ENCODE measurements around the gene NLRP9. TPM values are rescaled to one million over a fixed set of nuclear protein-coding genes. Genes with fewer than 3 reads are reported as not detected.
"Not testable (repeated sequence)": the region's sequence is repeated elsewhere in the genome, so short reads cannot be mapped to it uniquely, and the experiment has no call there.

Gene NLRP9
- not detected for total RNA-seq

DNA sequence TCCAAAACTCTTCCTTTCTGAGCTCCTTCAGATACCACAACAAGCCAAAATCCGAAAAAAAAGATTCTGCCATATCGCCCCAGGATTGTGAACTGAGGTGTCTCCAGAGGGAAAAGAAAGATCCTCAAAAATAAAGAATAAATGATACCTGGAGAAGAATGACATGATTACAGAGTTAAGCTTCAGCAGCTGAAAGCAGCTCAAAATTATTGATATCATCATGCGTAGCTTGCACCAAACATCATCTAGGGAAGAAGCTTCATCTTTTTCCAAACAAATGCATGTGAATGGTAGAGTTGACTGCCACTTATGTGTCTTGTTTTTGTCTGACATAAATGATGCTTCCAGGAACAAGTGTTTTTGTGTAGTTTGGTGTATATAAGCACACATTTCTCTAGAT is at the start of gene NLRP9:
NLRP9 (minus strand) TSS at position 101 of the 400 bp plus-strand sequence; CDS start at position 73, 28 bp downstream.
- WGBS, 2 donors (ENCODE audit: low coverage in 1 of 2) = 90 to 100% methylated on average over 1 to 3 of the region's 3 CpGs
- in situ Hi-C loops (cut with MboI; ENCODE audit: low pct_ligation_motif_present in 1 of 4, low pct_unique_long_range_greater_than_20kb in 1 of 4, low sequenced_read_pairs in 3 of 4) (no loop called here), intact Hi-C loops (cut with DNase I; ENCODE audit: low total_unique reads) (no loop called here)
- Histone ChIP-seq H3K36me3 (no peaks in the 10 kb centered on the region), H3K27me3 (no peaks in the 10 kb centered on the region), H3K4me1 (no peaks in the 10 kb centered on the region), H3K9me3 (no peaks in the 10 kb centered on the region), H3K4me3 (no peak within 1 kb of the TSS), H3K27ac (no peak within 1 kb of the TSS)
- TF ChIP-seq EP300 (IDR thresholded peaks at IDR 0.05; ENCODE audit: low read depth) = no peak
- no peak for DNase-seq

DNA sequence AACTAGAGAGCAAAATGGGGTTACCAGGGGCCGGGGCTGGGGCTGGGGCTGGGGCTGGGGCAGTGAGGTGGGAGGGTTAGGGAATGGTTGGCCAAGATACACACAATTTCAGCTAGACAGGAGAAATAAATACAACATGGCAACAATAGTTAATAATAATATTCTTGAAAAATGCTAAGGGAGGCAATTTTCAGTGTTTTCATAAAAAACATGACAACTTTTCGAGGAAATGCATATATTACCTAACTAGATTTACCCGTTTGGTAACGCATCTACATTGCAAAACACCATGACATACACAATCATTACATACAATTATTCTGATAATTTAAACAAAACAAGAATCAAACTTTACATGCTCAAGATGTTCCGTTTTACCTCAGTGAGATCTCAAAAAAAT is 42.9 kb upstream of the NLRP9 start:
- no peaks in the 10 kb centered on the region for H3K27me3 ChIP-seq
- 75 to 77% methylated on average over 5 of the region's 5 CpGs for WGBS, 2 donors (ENCODE audit: low coverage in 1 of 2)
- intact Hi-C loops (cut with DNase I; ENCODE audit: low total_unique reads) = no loop called here
- no peaks in the 10 kb centered on the region for H3K9me3 ChIP-seq
- no peak overlapping the region for H3K4me3 ChIP-seq
- no peaks in the 10 kb centered on the region for H3K4me1 ChIP-seq
- H3K36me3 ChIP-seq = no peaks in the 10 kb centered on the region
- TF ChIP-seq, protein P1, sequence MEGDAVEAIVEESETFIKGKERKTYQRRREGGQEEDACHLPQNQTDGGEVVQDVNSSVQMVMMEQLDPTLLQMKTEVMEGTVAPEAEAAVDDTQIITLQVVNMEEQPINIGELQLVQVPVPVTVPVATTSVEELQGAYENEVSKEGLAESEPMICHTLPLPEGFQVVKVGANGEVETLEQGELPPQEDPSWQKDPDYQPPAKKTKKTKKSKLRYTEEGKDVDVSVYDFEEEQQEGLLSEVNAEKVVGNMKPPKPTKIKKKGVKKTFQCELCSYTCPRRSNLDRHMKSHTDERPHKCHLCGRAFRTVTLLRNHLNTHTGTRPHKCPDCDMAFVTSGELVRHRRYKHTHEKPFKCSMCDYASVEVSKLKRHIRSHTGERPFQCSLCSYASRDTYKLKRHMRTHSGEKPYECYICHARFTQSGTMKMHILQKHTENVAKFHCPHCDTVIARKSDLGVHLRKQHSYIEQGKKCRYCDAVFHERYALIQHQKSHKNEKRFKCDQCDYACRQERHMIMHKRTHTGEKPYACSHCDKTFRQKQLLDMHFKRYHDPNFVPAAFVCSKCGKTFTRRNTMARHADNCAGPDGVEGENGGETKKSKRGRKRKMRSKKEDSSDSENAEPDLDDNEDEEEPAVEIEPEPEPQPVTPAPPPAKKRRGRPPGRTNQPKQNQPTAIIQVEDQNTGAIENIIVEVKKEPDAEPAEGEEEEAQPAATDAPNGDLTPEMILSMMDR (IDR thresholded peaks at IDR 0.05) = no peak
- TF ChIP-seq POLR2AphosphoS5 (IDR thresholded peaks at IDR 0.05) (no peak), EP300 (IDR thresholded peaks at IDR 0.05; ENCODE audit: low read depth) (no peak), POLR2A (IDR thresholded peaks at IDR 0.05) (no peak)
- H3K27ac ChIP-seq = no peak overlapping the region
- no peak for DNase-seq
- in situ Hi-C loops (cut with MboI; ENCODE audit: low pct_ligation_motif_present in 1 of 4, low pct_unique_long_range_greater_than_20kb in 1 of 4, low sequenced_read_pairs in 3 of 4) = no loop called here

DNA sequence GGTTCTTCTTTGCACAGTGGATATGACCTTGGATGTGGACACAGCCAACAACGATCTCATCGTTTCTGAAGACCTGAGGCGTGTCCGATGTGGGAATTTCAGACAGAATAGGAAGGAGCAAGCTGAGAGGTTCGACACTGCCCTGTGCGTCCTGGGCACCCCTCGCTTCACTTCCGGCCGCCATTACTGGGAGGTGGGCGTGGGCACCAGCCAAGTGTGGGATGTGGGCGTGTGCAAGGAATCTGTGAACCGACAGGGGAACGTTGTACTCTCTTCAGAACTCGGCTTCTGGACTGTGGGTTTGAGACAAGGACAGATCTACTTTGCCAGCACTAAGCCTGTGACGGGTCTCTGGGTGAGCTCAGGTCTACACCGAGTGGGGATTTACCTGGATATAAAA is 40.1 kb upstream of the NLRP9 start:
- in situ Hi-C loops (cut with MboI; ENCODE audit: low pct_ligation_motif_present in 1 of 4, low pct_unique_long_range_greater_than_20kb in 1 of 4, low sequenced_read_pairs in 3 of 4) (no loop called here), intact Hi-C loops (cut with DNase I; ENCODE audit: low total_unique reads) (no loop called here)
- Histone ChIP-seq H3K4me3 (no peak overlapping the region), H3K36me3 (no peaks in the 10 kb centered on the region), H3K27me3 (peaks cover 5% of the 10 kb centered on the region), H3K9me3 (no peaks in the 10 kb centered on the region), H3K4me1 (no peaks in the 10 kb centered on the region), H3K27ac (no peak overlapping the region)
- DNase-seq = no peak
- TF ChIP-seq EP300 (IDR thresholded peaks at IDR 0.05; ENCODE audit: low read depth) (no peak), POLR2AphosphoS5 (IDR thresholded peaks at IDR 0.05) (no peak)
- TF ChIP-seq, protein P1 (IDR thresholded peaks at IDR 0.05) = no peak
- 76 to 88% methylated on average over 4 to 16 of the region's 16 CpGs for WGBS, 2 donors (ENCODE audit: low coverage in 1 of 2)

DNA sequence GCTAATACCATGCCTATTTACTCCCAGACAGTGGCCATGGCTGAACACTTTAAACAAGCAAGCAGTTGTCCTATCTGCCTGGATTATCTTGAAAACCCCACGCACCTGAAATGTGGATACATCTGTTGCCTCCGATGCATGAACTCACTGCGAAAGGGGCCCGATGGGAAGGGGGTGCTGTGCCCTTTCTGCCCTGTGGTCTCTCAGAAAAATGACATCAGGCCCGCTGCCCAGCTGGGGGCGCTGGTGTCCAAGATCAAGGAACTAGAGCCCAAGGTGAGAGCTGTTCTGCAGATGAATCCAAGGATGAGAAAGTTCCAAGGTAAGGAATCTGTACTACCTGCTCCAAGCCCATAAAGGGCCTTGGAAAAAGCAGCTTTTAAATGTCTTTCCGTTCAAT is 39.3 kb upstream of the NLRP9 start:
- no peaks in the 10 kb centered on the region for H3K4me1 ChIP-seq
- WGBS, 2 donors (ENCODE audit: low coverage in 1 of 2) = 48% methylated on average over 7 of the region's 7 CpGs; no CpG with 5 or more reads in 1 of the 2 donors
- H3K4me3 ChIP-seq = no peak overlapping the region
- intact Hi-C loops (cut with DNase I; ENCODE audit: low total_unique reads) (no loop called here), in situ Hi-C loops (cut with MboI; ENCODE audit: low pct_ligation_motif_present in 1 of 4, low pct_unique_long_range_greater_than_20kb in 1 of 4, low sequenced_read_pairs in 3 of 4) (no loop called here)
- no peaks in the 10 kb centered on the region for H3K9me3 ChIP-seq
- H3K36me3 ChIP-seq = no peaks in the 10 kb centered on the region
- no peak overlapping the region for H3K27ac ChIP-seq
- peaks cover 5% of the 10 kb centered on the region for H3K27me3 ChIP-seq
- DNase-seq = peak; percentile 14
- TF ChIP-seq, protein P1 (IDR thresholded peaks at IDR 0.05) = peak in 1 of 5 experiments; percentile 11
- TF ChIP-seq EP300 (IDR thresholded peaks at IDR 0.05; ENCODE audit: low read depth) = no peak

DNA sequence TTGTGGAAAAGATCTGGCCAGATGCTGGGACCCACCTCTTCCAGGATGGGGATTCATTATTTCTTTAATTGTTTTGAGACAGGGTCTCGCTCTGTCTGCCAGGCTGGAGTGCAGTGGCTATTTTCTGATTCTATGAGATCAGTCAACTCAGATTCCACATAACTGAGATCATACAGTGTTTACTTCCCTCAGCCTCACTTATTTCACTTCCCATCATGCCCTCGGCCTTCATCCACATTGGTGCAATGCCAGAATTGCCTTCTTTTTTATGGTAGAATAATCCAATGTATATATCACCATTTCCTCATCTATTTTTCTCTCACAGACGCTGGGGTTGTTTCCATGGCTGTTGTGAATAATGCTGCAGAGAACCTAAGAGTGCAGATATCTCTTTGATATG is 31.4 kb upstream of the NLRP9 start:
- DNase-seq; H3K4me3 ChIP-seq; H3K9me3 ChIP-seq; H3K27ac ChIP-seq; intact Hi-C loops (cut with DNase I; ENCODE audit: low total_unique reads); H3K27me3 ChIP-seq; H3K4me1 ChIP-seq; H3K36me3 ChIP-seq; in situ Hi-C loops (cut with MboI; ENCODE audit: low pct_ligation_motif_present in 1 of 4, low pct_unique_long_range_greater_than_20kb in 1 of 4, low sequenced_read_pairs in 3 of 4): not testable (repeated sequence)
- 25 to 29% methylated on average over 1 to 3 of the region's 3 CpGs for WGBS, 2 donors (ENCODE audit: low coverage in 1 of 2)

DNA sequence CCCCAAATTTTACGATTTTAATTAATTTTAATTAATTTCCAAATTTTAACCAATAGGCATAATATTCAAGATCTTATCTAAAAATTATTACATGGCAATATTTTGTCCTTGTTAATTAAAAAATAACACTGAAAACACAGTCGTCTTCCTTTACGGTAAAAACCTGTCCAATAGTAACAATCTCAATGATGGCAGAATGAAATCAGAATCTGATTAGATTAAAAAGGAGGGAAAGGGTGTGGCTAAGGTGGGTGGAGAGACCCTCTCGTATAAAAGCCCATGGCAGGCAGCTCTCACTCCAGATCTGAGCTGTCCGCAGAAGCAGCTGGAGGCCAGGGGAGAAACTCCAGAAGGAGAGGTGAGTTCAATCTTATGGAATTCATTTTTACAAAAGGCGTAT is 30.6 kb upstream of the NLRP9 start, which contains the start of gene RFPL4AL1:
RFPL4AL1 (plus strand) TSS at position 301 of the 400 bp plus-strand sequence. CDS start 2,687 bp downstream, outside the sequence.
- in situ Hi-C loops (cut with MboI; ENCODE audit: low pct_ligation_motif_present in 1 of 4, low pct_unique_long_range_greater_than_20kb in 1 of 4, low sequenced_read_pairs in 3 of 4); H3K27me3 ChIP-seq; intact Hi-C loops (cut with DNase I; ENCODE audit: low total_unique reads); H3K4me3 ChIP-seq; H3K4me1 ChIP-seq; DNase-seq; H3K9me3 ChIP-seq; H3K36me3 ChIP-seq; H3K27ac ChIP-seq: not testable (repeated sequence)
- 71 to 86% methylated on average over 4 to 6 of the region's 6 CpGs for WGBS, 2 donors (ENCODE audit: low coverage in 1 of 2)

Measured in transverse colon (tissue), 4 donors.